Measurements from ENCODE around the gene ABI3. TPM values are rescaled to one million over a fixed set of nuclear protein-coding genes. Genes with fewer than 3 reads are reported as not detected.

Gene ABI3
- total RNA-seq, 1 donor from 2014 or later = 0.42 TPM

- no peak for DNase-seq (ENCODE audit: low read depth)
- Histone ChIP-seq H3K4me3 (ENCODE audit: low read depth, low read length) (no peak overlapping the region), H3K36me3 (ENCODE audit: control insufficient read depth, insufficient read depth, low read length) (no peaks in the 10 kb centered on the region), H3K27me3 (ENCODE audit: control insufficient read depth, insufficient read depth, low read length) (no peaks in the 10 kb centered on the region)
- no peak for TF ChIP-seq CTCF (IDR thresholded peaks at IDR 0.05; ENCODE audit: insufficient read depth, low read length, poor library complexity, severe bottlenecking)
Measured at GRCh38 chr17:49267912-49268311, 57.4 kb downstream of the ABI3 start.

- TF ChIP-seq CTCF (IDR thresholded peaks at IDR 0.05; ENCODE audit: insufficient read depth, low read length, poor library complexity, severe bottlenecking) = no peak
- H3K27me3 ChIP-seq (ENCODE audit: control insufficient read depth, insufficient read depth, low read length) = no peaks in the 10 kb centered on the region
- H3K36me3 ChIP-seq (ENCODE audit: control insufficient read depth, insufficient read depth, low read length) = no peaks in the 10 kb centered on the region
- DNase-seq (ENCODE audit: low read depth) = no peak
- no peak overlapping the region for H3K4me3 ChIP-seq (ENCODE audit: low read depth, low read length)
Measured at GRCh38 chr17:49269356-49269755, 58.8 kb downstream of the ABI3 start.

Other genes with a start within 250 kb of the ABI3 start
- gene GIP, start 242.1 kb upstream of the ABI3 start, total RNA-seq = not detected in 2 replicates
- gene IGF2BP1, start 213.3 kb upstream of the ABI3 start, total RNA-seq = 10.2 and 10.4 TPM in 2 replicates
- 0.34 and 0.50 TPM in 2 replicates for gene B4GALNT2, start 77.9 kb upstream of the ABI3 start, total RNA-seq
- gene GNGT2, start 133 bp upstream of the ABI3 start, total RNA-seq = 0.58 TPM in 1 of 2 replicates, not detected in the other
- gene PHOSPHO1, start 20.1 kb downstream of the ABI3 start, total RNA-seq = not detected in 2 replicates
- 20.7 and 21.4 TPM in 2 replicates for gene ZNF652, start 151.5 kb downstream of the ABI3 start, total RNA-seq
- gene PHB1, start 204.2 kb downstream of the ABI3 start, total RNA-seq = 137 and 143 TPM in 2 replicates